GM19023 (cell line): ENCODE measurements around the gene RIPK4.

Experiments used
- ATAC-seq: cut with Tn5 transposase; IDR thresholded peaks from one replicate; pipeline ENCODE4 v1.9.1; 2021; ENCODE audit warnings: mild to moderate bottlenecking, moderate library complexity; ENCODE audit not compliant: unreplicated experiment

RIPK4 gene

DNA sequence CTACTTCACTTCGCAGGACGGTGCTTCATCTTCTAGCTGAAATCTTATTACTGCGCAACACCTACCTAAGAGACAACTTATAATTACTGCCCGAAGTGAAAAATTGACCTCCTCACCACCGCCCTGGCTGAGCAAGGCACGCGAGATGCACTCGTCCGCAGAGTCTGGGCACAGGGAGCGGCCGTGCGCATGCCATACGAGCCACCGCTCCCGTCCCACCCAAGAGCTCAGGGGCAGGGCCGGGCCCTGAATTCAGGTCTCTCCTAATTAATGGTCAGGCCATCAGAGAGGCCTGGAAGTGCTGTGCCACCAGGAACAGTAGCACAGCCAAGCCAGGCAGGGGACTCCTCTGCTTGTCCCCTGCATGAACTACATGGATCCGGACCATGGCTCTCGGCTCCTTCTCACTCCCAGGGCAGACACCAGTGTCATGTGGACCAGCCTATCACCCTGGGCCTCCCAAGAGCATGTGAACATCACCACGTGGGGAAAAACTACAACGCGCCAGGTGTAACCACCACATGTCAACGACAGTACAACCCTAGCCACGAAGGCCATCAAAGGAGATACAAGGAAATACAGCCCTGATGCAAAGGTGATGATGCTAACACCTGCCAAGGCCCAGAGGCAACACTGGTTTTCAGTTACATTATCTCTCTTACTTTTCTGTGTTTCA is 11.5 kb downstream of the RIPK4 start:
- ATAC-seq: no peak

DNA sequence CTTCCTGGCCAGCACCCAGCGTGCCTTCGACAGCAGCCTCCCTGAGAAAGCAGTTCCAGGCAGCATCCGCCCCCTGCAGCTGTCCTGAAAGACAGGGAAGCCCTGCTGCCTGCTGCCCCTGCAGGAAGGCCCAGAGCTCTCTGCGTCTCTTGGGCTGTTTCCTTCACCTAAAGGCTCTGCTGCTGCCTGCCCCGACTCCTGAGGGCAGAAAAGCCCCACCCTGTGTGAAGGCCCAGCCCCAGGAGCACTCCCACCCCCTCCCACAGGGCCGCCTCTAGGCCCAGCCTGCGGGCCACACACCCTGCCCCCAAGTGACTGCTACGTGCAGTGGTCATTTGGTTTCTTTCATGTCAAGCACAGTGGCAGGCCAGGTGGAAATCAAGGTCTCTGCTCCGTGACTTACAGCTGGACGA is 12.4 kb downstream of the RIPK4 start:
- no peak for ATAC-seq

GRCh38 chr21:41753006-41753898 is 13.6 kb downstream of the RIPK4 start:
- ATAC-seq: no peak

GRCh38 chr21:41752231-41752681 is 14.6 kb downstream of the RIPK4 start:
- ATAC-seq: no peak

- no peak for ATAC-seq
Measured at GRCh38 chr21:41751611-41752011, 15.2 kb downstream of the RIPK4 start.

- ATAC-seq: no peak
Measured at GRCh38 chr21:41750532-41751151, 16.2 kb downstream of the RIPK4 start.

DNA sequence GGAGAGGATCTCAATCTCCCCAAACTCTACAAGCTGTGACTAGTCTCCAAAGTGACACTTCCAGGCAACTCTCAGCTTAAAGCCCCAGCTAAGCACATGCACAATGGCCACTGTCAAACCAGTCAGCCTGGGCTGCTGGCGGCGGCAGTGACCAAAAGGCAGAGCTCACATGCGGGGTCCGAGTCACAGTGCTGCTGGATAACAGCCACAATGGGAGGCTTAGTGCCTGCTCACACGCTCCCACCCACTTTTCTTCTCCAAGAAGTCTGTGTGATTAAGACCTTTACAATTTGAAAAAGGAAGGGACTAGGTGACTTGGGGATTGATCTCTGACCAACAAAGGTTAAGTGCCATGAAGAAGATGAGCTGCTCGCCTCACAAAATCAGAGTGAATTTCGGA is 16.8 kb downstream of the RIPK4 start:
- no peak for ATAC-seq

GRCh38 chr21:41749286-41749685 is 17.6 kb downstream of the RIPK4 start:
- no peak for ATAC-seq

- no peak for ATAC-seq
Measured at GRCh38 chr21:41747943-41748738, 18.7 kb downstream of the RIPK4 start.

- no peak for ATAC-seq
Measured at GRCh38 chr21:41746744-41747006, 20.2 kb downstream of the RIPK4 start.

GRCh38 chr21:41745971-41746743 is 20.7 kb downstream of the RIPK4 start:
- ATAC-seq: no peak

DNA sequence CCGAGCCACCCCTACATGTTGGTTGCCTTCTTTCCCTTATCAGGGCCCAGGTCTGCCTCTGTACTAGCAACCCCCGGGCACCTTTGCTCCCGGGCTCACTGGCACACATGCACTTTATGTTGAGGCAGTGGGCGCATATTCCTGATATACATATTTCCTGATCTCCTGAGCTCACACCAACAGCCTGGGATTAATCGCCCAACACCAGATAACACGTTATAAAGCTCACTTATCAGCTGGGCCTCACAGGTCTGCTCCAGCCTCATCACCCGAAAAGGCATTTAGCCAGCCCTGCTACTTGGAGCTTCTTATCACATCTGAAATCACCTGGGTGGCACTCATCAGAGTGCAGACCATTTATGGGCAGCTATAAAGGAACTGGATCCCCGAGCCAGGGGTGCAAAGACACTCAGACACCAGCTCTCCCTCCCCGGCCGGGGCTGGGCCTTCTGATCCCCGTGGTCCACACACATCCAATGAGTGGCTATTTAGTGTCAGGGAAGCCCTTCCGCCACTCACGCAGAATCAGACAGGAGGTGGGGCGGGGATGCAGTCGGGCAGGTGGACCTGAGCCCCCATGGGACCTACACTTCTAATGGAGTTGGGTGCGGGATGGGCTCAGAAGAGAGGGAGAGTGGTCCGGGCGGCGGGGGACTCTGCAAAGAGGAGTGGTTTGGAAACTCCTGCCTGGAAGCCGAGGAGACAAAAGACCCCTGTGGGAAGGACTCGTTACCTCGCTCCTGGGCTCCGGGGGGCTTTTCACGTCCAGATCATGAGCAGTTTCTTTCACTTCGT is 21.6 kb downstream of the RIPK4 start:
- no peak for ATAC-seq

DNA sequence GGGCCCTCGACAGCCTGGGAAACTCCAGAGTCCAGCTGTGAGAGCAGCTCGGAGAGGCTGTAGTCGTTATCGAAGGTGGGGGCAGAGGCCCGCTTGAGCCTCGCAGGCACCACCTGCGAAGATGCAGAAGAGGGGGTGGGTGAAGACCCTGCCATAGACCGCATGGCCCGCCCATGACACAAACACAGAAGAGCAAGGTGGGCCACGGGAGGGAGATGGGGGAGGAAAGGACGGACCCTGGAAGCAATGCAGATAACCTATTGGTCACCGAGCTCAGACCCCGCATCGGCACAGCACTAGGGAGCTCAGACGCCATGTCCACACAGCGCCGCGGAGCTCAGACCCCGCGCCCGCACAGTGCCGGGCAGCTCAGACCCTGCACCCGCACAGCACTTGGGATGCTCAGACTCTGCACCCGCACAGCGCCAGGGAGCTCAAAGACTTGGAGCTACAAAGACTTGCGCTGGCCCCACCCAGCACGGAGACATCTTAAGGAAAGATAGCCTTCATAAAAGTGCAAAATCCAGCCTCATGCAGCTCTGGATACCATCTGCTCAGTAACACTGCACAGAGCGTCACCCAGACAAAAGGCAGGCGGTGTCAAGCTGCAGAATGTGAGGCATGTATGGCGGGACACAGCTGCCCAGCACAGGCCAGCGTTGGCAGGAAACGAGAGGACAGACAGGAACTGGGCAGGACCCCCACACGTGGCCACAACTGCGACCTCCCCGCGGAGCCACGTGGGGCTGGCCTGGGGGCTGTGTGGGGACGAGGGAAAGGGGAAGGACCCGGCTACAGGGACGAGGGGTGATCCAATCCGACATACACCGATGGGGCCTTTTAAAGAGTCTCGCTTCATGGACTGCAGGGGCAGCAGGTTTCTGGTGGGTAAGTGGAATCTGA is 22.6 kb downstream of the RIPK4 start:
- ATAC-seq: no peak

DNA sequence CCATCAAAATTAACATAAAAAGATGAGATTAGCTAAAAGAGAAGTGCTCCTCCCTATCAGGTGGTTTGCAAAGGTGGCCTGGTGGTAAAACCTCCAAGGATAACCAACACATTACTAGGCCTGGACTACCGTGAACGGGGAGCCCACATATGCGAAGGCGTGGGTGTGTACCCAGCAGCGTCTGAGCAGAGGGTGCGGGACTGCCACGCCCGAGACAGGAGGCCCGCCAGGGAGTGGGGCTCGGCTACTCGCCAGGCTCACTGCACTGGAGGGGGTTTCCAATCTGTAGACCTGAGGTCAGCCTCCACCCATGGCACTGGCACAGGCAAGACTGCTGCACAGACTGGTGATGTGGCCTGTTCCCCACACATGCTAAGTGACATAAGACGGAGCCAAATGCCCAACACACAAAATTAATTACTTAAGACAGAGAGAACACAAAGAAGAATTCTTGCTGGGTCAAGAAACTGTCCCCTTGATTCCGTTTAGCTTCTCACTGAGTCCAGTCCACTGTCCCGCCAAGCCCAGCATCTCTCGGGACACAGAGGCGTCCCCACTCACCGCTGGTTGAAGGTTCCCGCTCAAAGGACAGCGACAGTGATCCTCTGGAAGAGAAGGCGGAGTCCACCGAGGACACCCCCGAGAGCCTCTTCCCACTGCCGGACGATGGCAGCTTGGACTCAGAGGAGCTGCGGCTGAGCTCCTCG is 23.4 kb downstream of the RIPK4 start:
- ATAC-seq: no peak

GRCh38 chr21:41742073-41742875 is 24.6 kb downstream of the RIPK4 start:
- ATAC-seq: no peak

DNA sequence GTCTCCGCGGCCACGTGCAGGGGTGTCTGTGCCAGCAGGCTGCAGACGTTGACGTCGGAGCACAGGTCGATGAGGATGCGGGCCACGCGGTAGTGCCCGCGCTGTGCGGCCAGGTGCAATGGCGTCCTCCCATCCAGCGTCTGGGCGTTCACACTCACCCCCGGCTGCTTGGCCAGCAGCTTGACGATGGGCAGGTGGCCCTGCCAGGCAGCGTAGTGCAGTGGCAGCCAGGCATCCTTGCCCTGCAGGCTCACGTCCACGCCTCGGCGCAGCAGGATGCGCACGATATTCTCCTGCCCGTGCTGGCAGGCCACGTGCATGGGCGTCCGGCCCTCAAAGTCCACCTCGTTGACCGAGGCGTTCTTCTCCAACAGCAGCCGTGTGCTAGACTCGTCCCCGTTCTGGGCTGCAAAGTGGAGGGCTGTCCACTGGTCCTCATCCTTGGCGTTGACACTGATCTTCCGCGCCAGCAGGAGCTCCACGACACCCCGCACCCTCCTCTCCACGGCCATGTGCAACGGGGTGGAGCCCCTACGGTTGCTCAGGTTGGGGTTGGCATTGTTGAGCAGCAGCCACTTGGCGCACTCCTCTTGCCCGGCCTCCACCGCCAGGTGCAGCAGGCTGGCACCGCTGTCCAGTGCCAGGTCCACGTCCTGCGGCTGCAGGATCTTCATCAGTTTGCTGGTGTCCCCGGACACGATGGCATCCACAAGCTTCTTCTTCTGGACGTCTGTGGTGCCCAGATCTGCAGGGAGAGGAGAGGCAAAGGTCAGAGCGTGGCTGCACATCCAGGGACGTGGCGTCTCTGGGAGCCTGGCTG is 25.4 kb downstream of the RIPK4 start:
- ATAC-seq: no peak
